HG03060 (cell line): ENCODE measurements around the gene ESPN.

Experiments used
- ATAC-seq: cut with Tn5 transposase; IDR thresholded peaks from one replicate; pipeline ENCODE4 v1.9.1; 2021; ENCODE audit warnings: low read depth, moderate number of reproducible peaks; ENCODE audit not compliant: unreplicated experiment

Gene ESPN

DNA sequence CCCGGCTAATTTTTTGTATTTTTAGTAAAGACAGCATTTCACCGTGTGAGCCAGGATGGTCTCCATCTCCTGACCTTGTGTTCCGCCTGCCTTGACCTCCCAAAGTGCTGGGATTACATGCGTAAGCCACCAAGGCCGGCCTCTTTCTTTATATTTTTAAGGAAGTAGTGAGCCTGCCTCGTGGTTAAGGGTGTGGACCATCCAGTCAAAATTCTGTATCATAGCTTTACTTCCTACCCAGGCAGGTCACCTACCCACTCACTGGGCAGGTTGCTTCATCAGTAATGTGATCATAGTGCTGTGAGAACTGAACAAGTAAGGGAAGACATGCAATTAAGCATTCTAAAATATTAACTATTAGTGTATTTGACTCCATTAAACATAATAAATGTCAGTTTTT is 22.9 kb upstream of the ESPN start:
- ATAC-seq: no peak

DNA sequence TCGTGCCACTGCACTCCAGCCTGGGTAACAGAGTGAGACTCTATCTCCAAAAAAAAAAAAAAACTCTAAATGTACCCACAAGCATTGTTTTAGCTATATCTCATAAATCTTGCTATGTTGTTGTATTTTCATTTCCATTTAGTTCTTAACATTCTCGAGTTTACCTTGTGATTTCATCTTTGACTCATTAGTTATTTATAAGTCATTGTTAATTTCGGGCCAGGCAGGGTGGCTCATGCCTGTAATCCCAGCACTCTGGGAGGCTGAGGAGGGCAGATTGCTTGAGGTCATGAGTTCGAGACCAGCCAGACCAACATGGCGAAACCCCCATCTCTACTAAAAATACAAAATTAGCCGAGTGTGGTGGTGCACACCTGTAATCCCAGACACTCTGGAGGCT is 16.6 kb upstream of the ESPN start:
- ATAC-seq: no peak

DNA sequence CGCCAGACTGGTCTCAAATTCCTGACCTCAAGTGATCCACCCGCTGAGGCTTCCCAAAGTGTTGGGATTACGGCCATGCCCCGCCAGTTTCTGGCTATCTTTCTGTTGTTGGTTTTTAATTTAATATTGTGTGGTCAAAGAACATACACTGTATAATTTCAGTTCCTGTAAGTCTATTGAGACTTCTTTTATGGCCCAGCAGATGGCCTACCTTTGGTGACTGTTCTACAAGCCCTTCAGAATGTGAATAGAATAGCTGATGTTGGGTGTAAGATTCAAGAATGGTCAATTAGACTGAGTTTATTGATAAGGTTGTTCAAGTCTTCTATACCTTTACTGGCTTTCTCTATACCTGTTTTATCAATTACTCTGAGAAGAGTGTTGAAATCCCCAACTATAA is 15.5 kb upstream of the ESPN start:
- no peak for ATAC-seq

DNA sequence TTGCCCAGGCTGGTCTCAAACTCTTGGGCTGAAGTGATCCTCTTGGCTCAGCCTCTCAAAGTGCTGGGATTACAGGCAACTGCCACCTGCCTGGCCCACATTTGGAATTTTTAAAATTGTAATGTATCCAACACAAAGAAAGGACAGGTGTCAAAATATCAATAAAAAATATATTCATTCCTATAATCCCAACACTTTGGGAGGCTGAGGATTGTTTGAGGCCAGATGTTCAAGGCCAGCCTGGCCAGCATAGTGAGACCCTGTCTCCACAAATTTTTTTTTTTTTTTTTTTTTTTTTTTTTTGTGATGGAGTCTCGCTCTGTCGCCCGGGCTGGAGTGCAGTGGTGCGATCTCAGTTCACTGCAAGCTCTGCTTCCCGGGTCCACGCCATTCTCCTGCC is 14.8 kb upstream of the ESPN start:
- ATAC-seq: no peak

DNA sequence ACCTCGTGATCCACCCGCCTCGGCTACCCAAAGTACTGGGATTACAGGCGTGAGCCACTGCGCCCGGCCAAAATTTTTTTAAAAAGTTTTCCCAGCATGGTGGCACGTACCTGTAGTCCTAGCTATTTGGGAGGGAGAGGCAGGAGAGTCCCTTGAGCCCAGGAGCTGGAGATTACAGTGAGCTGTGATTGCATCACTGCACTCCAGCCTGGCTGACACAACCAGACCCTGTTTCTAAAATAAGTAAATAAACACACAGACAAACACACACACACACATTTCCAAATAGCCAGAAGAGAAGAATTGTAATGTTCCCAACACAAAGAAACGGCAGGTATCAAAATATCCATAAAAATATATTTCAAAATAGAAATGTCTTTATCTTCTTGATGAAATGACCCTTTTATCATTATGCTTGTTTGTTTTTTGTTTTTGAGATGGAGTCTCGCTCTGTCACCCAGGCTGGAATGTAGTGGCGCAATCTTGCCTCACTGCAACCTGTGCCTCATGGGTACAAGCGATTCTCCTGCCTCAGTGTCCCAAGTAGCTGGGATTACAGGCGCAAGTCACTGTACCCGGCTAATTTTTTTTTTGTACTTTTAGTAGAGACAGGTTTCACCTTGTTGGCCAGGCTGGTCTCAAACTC is 14.2 kb upstream of the ESPN start:
- ATAC-seq: no peak

DNA sequence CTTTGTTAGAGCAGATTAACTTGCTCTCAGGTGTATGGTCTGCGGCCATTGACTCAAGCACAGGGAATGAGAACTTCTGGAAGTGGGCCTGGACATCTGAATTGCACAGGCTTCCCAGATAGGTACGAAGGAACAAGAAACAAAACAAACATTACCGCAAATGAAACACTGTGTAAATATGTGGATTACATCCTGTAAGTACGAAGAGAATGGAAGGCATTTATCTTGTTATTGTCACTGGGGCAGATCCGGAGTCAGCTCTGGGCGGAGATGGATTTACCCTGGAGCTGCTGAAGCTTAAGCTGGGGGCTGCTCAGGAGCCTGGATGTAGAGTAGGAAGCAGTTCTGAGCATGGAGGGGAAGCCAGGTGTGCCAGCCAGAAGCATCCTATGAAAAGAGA is 11.7 kb upstream of the ESPN start:
- no peak for ATAC-seq

DNA sequence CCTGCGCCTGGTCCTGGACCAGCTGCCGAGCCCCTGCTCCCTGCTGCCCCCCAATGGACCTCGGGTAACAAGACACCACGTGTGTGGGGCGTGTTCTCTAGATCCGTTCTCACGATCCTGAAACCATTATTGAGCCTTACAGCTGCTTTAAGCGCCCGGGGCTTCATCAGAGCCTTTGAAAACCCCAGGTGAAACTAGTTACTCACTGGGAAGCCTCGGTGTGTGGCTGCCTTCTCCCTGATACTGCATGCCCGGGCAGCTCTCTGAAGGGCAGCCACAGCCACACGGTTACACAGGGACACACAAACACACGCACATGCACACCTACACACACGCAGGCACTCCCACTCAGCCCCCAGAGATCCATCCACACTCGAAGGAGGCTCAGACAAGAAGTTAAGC is 10.1 kb upstream of the ESPN start:
- no peak for ATAC-seq

DNA sequence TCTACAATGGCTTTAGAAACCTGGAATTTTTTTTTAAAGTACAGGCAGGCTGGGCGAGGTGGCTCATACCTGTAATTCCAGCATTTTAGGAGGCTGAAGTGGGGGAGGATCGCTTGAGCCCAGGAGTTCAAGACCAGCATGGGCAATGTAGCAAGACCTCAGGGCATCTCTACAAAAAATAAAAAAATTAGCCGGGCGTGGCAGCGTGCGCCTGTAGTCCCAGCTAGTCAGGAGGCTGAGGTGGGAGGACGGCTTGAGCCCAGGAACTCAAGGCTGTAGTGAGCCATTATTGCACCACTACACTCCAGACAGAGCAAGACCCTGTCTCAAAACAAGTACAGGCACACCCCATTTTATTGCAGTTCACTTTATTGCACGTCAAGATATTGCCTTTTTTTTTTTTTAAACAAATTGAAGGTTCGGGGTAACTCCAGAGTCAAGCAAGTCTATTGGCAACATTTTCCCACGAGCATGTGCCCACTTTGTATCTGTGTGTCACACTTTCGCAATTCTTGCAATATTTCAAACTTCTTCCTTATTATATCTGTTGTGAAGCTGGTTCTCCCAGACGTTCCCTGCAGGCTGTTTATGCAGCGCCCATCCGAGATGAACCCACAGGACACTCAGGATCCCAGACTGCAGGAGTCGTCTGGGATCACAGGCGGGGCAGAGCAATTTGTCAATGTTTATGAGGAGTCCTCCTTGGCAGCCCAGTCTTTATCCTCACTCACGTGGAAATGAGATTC is 9.5 kb upstream of the ESPN start:
- no peak for ATAC-seq

DNA sequence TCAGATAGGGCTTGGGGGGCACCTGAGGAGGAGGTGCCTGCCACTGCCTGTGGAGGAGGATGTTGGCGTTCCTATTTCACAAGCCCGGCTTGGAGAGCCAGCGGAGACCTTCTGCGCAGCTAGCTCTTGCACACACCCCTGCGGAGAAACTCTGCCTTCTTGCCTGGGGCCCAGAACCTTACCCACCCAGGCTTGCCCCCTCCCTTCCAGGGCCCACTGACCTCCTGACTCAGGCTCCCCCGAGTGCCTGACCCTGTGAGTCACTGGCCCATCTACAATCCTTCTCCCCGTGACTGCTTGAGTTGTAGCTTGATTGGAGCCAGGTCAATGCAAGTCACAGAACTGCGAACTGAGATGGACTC is 8.3 kb upstream of the ESPN start:
- no peak for ATAC-seq

DNA sequence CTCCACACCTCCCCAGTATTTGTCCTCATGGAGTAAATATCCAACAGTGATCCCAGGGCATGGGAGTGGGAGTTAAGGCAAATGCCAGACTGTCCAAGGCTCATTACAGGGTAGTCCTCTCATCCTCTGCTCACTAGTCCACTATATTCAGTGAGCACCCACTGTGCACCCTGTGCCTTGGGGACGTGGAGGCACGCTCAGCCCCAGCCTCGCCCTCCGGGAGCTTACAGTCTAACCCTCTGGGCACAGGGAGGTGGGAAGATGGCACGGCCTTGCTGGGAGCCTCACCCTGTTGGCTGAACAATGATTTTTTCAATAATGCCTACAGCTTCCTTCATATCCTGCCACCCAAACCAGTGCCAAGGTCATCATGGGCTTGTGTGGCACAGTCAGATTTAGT is 7.7 kb upstream of the ESPN start:
- no peak for ATAC-seq

DNA sequence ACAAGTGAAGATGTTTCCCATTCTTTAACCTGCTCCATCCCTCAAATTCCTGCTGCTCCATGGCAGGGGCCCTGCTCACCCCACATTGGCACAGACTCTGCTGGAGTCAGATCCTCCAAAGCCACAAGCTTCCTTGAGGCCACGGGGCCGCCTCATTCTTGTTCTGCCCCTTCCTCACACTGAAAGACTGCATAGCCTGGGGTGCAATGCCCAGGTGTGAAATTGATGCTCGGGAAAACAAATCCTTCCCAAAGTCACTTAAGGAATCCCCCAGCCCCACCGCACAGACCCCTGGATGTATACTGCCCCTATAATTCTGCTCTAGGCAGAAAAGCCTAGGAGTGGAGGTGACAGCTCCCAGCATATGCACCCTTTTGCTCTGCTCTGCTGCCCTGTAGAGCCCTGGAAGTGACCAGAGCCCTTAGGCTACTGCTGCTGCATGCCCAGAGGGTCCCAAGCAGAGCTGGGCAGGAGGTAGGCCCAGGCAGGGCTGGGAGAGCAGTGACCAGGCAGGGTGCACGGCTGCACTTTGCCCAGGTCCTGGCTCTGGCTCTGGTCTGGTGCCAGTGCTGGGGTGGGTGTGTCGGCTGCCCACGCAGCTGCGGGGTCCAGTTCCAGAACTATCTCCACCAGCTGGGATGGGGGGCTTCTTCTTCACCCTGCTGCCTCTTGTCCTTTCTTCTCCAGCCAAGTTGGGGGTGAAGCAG is 6.5 kb upstream of the ESPN start:
- ATAC-seq: no peak

DNA sequence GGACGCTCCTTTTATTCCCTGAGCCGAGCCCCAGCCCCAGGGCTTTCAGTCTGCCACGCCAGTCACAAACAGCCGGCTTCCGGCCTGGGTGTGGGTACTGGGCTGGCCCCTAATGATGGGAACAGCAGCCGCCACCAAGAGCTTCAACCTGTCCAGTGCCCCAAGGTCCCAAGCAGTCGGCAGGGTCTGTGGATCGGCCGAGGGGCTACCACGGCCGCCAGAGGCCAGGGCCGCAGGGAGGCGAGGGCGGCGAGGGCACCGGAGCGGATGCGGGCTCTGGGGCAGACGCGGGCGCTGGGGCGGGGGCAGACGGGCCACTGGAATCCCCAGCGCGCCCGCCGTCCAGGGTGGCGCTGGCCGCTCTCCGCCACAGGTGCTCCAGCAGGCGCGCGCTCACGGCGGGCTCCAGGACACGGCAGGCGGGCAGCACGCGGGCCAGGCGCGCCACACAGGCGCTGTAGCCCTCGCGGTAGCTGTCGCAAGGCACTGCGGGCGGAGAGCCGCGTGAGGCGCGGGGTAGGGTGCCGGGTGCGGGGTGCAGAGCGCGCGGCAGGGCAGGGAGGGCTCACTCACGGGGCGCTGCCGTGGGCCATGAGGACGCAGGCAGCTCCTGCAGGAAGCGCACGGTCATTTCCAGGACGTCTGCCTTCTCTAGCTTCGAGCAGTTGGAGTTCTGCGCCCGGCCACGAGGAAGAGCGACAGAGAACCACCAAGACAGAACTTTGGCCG is 5.7 kb upstream of the ESPN start:
- no peak for ATAC-seq

DNA sequence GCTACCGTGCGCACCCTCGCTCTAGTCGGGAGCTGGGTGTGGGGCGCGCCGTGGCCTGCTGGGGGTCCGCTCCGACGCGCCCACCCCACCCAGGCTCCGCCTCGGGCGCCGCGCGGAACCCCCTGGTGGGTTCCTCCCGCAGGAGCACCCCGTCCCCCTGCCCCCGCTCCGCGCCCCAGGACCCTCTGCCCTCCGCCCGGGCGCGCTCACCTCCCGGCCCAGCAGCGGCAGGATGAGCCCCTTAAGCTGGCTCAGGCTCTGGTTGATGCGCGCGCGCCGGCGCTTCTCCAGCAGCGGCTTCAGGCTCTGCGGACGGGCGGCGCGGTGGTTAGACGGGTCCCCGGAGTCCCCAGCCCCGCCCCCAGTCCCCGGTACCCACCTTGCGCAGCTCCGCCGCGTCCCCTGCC is 5.2 kb upstream of the ESPN start:
- no peak for ATAC-seq

DNA sequence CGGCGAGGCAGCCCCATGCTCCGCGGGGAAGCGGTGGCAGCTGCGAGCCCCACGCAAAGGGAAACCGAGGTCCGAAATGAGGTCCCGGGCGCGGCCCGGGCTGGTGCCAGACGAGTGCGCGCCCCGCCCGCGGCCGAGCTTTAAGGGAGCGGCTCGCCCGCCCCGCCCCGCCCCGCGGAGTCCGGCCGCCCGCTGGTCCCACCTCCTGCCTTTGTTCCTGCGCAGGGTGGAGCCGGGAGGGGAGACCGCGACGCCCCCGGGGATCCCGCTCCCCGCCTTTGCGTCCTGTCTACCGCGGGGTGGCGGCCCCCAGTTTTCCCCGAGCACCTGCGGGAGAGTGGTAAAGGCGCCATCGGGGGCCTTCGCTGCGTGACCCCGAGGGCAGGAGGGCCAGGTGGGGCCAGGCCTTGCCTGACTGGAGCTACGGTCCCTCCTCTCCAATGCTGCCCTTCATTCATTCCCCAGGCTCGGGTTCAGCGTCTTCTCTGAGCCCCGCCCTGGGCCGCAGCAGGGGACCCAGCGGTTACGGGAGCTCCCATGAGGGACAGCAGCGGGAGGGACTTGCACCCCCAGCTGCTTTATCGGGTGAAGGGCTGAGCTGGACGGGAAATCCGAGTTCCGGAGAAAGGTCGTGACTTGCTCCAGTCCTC is 4.6 kb upstream of the ESPN start, which contains the start of gene HES2:
Gene HES2 (minus strand): TSS at position 116 of the 650 bp plus-strand sequence. CDS start 99 bp downstream, at position 17.
- no peak for ATAC-seq

DNA sequence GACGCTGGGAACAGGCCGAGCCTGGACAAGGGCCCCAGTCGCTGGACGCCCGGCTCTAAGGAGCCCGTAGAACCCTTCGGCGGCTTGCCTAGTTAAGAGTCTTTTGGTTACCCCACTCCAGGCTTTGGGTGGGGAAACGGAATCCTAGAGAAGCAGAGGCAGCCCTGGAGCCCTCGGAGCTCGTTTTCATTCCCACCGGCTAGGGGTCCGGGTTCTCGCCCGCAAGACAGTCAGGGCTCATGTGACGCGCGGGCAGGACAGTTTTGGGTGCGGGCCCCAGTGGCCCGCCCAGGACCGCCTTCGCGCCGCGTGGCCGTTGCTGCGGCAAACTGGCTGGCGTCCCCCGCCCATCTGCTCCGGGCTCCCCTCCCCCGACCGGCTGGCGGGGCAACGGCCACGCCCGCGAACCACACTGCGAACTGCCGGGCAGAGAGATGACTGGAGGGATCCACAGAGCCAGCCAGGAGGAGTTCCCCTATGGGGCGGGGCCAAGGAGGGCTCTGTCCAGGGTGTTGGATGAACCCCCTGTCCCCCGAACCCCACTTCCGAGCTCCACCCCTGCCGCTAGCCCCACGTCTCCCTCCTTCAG is 4.0 kb upstream of the ESPN start:
- no peak for ATAC-seq

DNA sequence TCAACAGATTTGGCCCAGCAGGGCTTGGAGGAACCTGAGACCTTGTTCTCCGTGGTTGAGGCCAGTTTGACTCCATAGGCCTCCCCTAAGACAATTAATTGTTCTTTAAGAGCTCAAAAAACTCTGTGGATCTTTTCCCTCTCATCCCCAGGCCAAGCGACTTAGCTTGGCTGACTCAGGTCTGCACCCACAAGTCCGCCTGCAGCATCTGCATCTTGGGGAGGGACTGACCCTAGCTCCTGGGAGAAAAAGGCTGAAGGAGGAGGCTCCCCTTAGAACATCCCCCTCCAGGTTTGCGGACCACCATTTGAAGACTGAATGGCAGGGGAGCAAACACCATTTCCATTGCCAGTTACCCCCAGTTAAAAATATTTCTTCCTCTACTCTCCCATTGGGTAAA is 3.3 kb upstream of the ESPN start:
- ATAC-seq: no peak

DNA sequence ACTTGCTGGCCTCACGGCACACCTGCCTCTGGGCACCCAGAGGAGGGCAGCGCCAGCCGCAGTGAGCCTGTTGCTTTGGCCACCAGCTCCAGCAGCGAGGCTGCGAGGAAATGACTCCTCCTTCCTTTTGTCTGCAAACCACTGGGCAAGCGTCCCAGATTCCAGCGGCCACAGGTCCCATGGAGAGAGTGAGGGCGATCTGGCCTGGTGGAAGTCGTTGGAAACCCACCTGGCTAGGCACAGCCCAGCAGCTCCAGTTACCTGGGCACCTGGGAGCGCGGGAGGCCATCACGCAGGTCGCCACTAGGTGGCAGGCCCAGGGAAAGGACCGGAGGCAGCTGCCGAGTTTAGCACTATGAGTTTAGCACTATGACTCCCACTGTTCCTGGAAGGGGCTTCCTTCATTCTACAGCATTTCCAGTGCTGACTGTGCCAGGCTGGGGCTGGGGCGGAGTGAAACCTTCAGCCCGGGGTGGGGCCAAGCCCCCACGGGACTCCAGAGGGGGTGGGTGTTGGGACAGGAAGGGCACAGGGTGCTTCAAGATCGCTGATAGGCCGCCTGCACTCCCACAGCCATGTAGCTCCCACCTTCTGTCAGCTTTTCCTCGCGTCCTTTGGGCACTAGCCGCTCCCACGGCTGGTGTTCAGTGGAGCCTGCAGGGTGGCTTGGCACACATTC is 1.1 kb upstream of the ESPN start:
- no peak for ATAC-seq

DNA sequence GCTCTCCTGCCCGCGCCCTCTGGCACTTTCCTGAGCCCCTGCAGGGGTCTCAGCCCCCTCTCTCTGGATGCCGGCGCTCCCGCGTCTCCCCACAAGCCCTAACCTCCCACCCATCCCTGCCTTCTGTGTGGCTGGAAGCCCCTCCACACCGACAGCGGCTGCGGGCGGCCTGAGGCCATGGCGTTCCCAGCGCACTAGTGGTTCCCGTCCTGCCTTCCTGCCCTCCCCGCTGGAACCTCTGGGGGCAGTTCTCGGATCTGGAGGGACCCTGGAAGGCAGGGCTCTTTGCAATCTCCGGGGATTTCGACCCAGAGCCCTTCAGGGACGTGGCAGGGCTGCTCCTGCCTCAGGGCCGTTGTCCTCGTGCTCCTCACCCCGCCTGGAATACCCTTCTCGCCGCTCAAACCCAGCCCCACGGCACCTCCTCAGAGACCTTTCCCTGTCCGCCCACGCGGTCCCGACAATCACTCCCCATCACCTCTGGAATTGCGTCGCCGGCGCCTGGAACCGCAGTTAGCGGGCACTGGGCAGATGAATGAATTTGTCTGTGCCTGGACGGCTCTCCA is 493 bp upstream of the ESPN start:
- ATAC-seq: no peak

DNA sequence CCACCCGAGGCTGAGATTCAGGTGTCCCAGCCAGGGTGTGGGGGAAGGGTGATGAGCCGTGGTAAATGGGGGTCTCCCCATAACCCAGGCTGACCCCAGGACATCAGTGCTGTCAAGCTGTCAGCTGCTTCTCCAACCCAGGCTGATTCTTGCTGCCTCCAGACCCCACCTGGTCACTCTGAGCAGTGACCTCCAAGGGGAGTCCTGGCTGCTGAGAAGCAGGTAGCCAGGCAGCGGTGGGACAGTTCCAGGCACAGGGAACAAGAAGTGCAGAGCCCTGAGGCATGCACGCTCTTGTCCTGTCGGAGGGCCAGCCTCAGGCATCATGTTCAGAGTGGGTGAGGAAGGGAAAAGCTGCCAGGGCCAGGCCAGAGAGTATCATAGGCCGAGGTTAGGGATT is 1.1 kb downstream of the ESPN start:
- no peak for ATAC-seq
